PC-3 (cell line): ENCODE measurements around the gene RAPGEF4. TPM values are rescaled to one million over a fixed set of nuclear protein-coding genes. Genes with fewer than 3 reads are reported as not detected.

Experiments
- ATAC-seq: fragments of 200-7000 bp; cut with Tn5 transposase; 2 replicates; pipeline ENCODE4 v1.9.1; 2020; ENCODE audit warnings: mild to moderate bottlenecking, moderate library complexity
- BruUV-seq: library from RNA; stranded (reverse); fragments of 400-500 nt; replicated peaks from 2 replicates; lab custom pipeline; 2021; lab: Mats Ljungman, UMichigan
- CTCF ChIA-PET: fragments of 300-600 bp; sonication (Branson Sonifier 250); formaldehyde crosslinking; loops from one replicate; lab custom pipeline; 2022; ENCODE audit warnings: antibody characterized with exemption; lab: Charles Lee
- POLR2A ChIA-PET: fragments of 300-600 bp; sonication (Branson Sonifier 250); formaldehyde crosslinking; loops from one replicate; lab custom pipeline; 2022; ENCODE audit warnings: antibody characterized with exemption; ENCODE audit not compliant: unreplicated experiment; lab: Charles Lee
- DNase-seq: peaks from one replicate; pipeline ENCODE4 v3.0.0-alpha.2; 2015
- H2AFZ ChIP-seq: fragments of 300-600 bp; sonication (generic); 2 replicates; pipeline ENCODE4 v1.6.0; 2016; ENCODE audit warnings: antibody characterized with exemption, low read length
- H3F3A ChIP-seq: fragments of 300-600 bp; sonication (generic); one replicate; pipeline ENCODE4 v1.6.0; 2017; ENCODE audit warnings: antibody characterized with exemption, low read length, control low read depth, mild to moderate bottlenecking; ENCODE audit not compliant: unreplicated experiment
- H3K27ac ChIP-seq: fragments of 300-600 bp; sonication (generic); 2 replicates; pipeline ENCODE4 v1.5.1; 2016; ENCODE audit warnings: mild to moderate bottlenecking, low read length
- H3K27me3 ChIP-seq: fragments of 300-600 bp; sonication (generic); 2 replicates; pipeline ENCODE4 v1.6.1; 2016; ENCODE audit warnings: low read length, mixed read lengths
- H3K36me3 ChIP-seq: fragments of 300-600 bp; sonication (generic); 2 replicates; pipeline ENCODE4 v1.6.1; 2016; ENCODE audit warnings: low read depth, mixed run types, low read length, mixed read lengths
- H3K4me1 ChIP-seq: fragments of 300-600 bp; sonication (generic); 2 replicates; pipeline ENCODE4 v1.5.1; 2016; ENCODE audit warnings: low read length; ENCODE audit not compliant: insufficient read depth
- H3K4me2 ChIP-seq: fragments of 300-600 bp; sonication (generic); 2 replicates; pipeline ENCODE4 v1.6.0; 2016; ENCODE audit warnings: low read length
- H3K4me3 ChIP-seq: fragments of 300-600 bp; sonication (generic); 2 replicates; pipeline ENCODE4 v1.5.1; 2016; ENCODE audit warnings: mild to moderate bottlenecking, low read length, mixed read lengths
- H3K79me2 ChIP-seq: fragments of 300-600 bp; sonication (generic); 2 replicates; pipeline ENCODE4 v1.6.1; 2017; ENCODE audit warnings: low read length, mixed read lengths
- H3K9ac ChIP-seq: fragments of 300-600 bp; sonication (generic); 2 replicates; pipeline ENCODE4 v1.6.0; 2016; ENCODE audit warnings: mild to moderate bottlenecking, low read length
- H3K9me2 ChIP-seq: fragments of 300-600 bp; sonication (generic); replicated peaks from 2 replicates; pipeline ENCODE4 v1.6.1; 2016; ENCODE audit warnings: mixed run types, low read length, mixed read lengths
- H3K9me3 ChIP-seq: fragments of 300-600 bp; sonication (generic); 2 replicates; pipeline ENCODE4 v1.6.1; 2016; ENCODE audit warnings: low read length, mixed read lengths
- H4K20me1 ChIP-seq: fragments of 300-600 bp; sonication (generic); 2 replicates; pipeline ENCODE4 v1.6.1; 2016; ENCODE audit warnings: low read length, mixed read lengths
- EZH2 ChIP-seq: fragments of 300-600 bp; sonication (generic); IDR thresholded peaks from one replicate; pipeline ENCODE4 v1.6.1; 2017; ENCODE audit warnings: antibody characterized with exemption, mild to moderate bottlenecking, low read length; ENCODE audit not compliant: unreplicated experiment
- EZH2phosphoT487 ChIP-seq: fragments of 300-600 bp; sonication (generic); IDR thresholded peaks from 2 replicates; pipeline ENCODE4 v1.6.1; 2018; ENCODE audit warnings: mild to moderate bottlenecking, antibody characterized with exemption, low read length, borderline replicate concordance
- intact Hi-C: fragments of 100-400 bp; cut with micrococcal nuclease; formaldehyde crosslinking; loops from 2 replicates; pipeline ENCODE4 v1.9.0; 2023
- total RNA-seq: library from RNA; depleted of rRNA; stranded (reverse); fragments of >200 nt; gene quantifications from 2 replicates; pipeline ENCODE4 v1.2.3, GENCODE V29; 2014
- TF ChIP-seq, protein P1 (sequence below): fragments of 300-600 bp; sonication (generic); conservative IDR thresholded peaks from 2 replicates; pipeline ENCODE4 v1.5.1; 2017; ENCODE audit warnings: antibody characterized with exemption, low read depth, mild to moderate bottlenecking, low read length

The RAPGEF4 gene
- total RNA-seq, 1 experiment from 2014 or later: 0.87 TPM

DNA sequence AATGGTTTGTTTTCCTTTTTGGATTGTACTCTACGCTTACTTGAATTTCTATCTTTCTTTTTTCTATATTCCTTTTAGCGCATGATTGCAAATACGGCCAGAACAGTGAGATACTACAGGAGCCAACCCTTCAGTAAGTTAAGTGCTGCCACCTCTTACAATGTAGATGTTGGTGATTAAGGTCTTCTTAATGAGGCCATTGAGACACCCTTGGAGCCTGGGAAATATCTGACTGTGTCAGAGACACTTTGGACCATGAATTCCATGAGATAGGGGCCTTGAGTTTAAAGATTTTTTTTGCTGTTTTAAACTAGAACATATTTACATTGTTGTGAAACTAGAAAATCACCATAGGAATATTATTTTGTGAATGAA lies 312.9 kb downstream of the RAPGEF4 start:
- intact Hi-C loops: no loop called here
- POLR2A ChIA-PET: no interaction called here
- CTCF ChIA-PET: interaction anchor here (1.1 to 1.2 kb wide), 2 partner anchors 21 to 25 kb away, joined by 3 to 6 read pairs; no protein-coding TSS in a partner anchor
- Histone ChIP-seq H2AFZ (no peak overlapping the region), H3K27me3 (no peaks in the 10 kb centered on the region), H3K9ac (peak overlapping the region; percentile 66), H3K4me2 (peak overlapping the region; percentile 78), H3K9me3 (no peaks in the 10 kb centered on the region), H3K4me1 (peaks cover 62% of the 10 kb centered on the region), H3K27ac (peak overlapping the region; percentile 92), H3K9me2 (no peaks in the 10 kb centered on the region), H3K4me3 (peak overlapping the region; percentile 8; the same call in 1 of the 2 replicates), H3K36me3 (no peaks in the 10 kb centered on the region), H4K20me1 (no peaks in the 10 kb centered on the region), H3K79me2 (no peaks in the 10 kb centered on the region), H3F3A (no peaks in the 10 kb centered on the region)
- no TSS peak for BruUV-seq
- ATAC-seq: peak; percentile 2; the same call in 1 of the 2 replicates
- TF ChIP-seq EZH2: no peak
- TF ChIP-seq, protein P1, sequence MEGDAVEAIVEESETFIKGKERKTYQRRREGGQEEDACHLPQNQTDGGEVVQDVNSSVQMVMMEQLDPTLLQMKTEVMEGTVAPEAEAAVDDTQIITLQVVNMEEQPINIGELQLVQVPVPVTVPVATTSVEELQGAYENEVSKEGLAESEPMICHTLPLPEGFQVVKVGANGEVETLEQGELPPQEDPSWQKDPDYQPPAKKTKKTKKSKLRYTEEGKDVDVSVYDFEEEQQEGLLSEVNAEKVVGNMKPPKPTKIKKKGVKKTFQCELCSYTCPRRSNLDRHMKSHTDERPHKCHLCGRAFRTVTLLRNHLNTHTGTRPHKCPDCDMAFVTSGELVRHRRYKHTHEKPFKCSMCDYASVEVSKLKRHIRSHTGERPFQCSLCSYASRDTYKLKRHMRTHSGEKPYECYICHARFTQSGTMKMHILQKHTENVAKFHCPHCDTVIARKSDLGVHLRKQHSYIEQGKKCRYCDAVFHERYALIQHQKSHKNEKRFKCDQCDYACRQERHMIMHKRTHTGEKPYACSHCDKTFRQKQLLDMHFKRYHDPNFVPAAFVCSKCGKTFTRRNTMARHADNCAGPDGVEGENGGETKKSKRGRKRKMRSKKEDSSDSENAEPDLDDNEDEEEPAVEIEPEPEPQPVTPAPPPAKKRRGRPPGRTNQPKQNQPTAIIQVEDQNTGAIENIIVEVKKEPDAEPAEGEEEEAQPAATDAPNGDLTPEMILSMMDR: no peak
- no peak for TF ChIP-seq EZH2phosphoT487
- DNase-seq: no peak

DNA sequence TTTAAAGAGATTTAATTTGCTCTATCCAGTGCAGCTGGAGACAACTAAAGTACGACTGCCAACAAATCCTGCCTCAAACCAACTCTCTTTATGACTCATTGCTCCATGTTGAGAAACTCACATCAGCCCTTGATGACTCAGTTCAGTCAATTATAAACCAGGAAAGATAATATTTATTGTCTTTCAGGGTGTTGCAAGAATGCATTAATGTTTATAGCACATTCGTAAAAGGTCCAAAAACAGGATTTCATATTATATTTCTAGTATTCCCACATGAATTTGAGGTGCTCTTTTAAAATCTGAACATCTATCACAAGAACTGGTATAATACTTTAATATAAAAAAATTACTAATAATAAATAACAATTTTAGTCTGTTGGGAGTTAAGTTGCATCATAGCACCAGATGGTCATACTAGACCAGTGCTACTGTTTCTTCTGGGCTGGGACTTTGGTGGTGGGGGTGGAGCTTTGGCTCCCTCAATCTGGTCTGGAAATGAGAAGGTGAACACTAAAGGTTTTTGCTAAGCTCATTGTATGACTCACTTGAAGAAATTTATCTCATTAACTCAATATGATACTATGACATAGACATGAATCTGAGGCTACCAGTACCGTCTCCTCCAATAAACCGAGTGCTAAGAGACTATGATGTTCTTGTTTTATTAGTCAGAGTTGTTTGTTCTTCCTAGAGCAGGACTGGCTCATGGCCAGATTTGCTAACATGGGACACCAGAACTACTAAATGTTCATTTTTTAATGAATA lies 313.4 kb downstream of the RAPGEF4 start:
- peak overlapping the region; percentile 31; the same call in 1 of the 2 replicates for H3K4me3 ChIP-seq
- ATAC-seq: peak; percentile 88
- no TSS peak for BruUV-seq
- no peaks in the 10 kb centered on the region for H3K36me3 ChIP-seq
- intact Hi-C loops: loop anchor here (1.0 kb wide), 3 partner anchors 31 to 161 kb away; no protein-coding TSS in a partner anchor
- DNase-seq: peak; percentile 97
- H3K9me3 ChIP-seq: no peaks in the 10 kb centered on the region
- peak overlapping the region; percentile 92 for H3K27ac ChIP-seq
- POLR2A ChIA-PET: interaction anchor here (0.6 kb wide), 1 partner anchor 95 kb away, joined by 4 read pairs; no protein-coding TSS in a partner anchor
- H3K4me1 ChIP-seq: peaks cover 68% of the 10 kb centered on the region
- H3K79me2 ChIP-seq: no peaks in the 10 kb centered on the region
- CTCF ChIA-PET: interaction anchor here (1.0 to 1.2 kb wide), 3 partner anchors 21 to 236 kb away, joined by 3 to 6 read pairs (median 3); no protein-coding TSS in a partner anchor
- no peak overlapping the region for H2AFZ ChIP-seq
- H3K27me3 ChIP-seq: no peaks in the 10 kb centered on the region
- peak overlapping the region; percentile 66 for H3K9ac ChIP-seq
- no peaks in the 10 kb centered on the region for H3F3A ChIP-seq
- H3K9me2 ChIP-seq: no peaks in the 10 kb centered on the region
- TF ChIP-seq, protein P1: no peak
- TF ChIP-seq EZH2 (no peak), EZH2phosphoT487 (no peak)
- no peaks in the 10 kb centered on the region for H4K20me1 ChIP-seq
- peak overlapping the region; percentile 78 for H3K4me2 ChIP-seq
